Peyer's patch (tissue), 4 donors: ENCODE data around the gene C10orf53. TPM values are rescaled to one million over a fixed set of nuclear protein-coding genes. Genes with fewer than 3 reads are reported as not detected.

Source experiments
- DNase-seq, 3 donors: peaks; one replicate each; pipeline ENCODE4 v3.0.0-alpha.2; 2017 to 2019
- H3K27ac ChIP-seq, 4 donors: fragments of 200-600 bp; sonication (generic); one replicate each; pipeline ENCODE4 v1.5.1; 2016 to 2019
- H3K27me3 ChIP-seq, 2 donors: fragments of 200-600 bp; sonication (generic); one replicate each; pipeline ENCODE4 v1.5.1; 2019
- H3K36me3 ChIP-seq, 3 donors: fragments of 200-600 bp; sonication (generic); one replicate each; pipeline ENCODE4 v1.5.1; 2016 to 2019
- H3K4me1 ChIP-seq, 4 donors: fragments of 200-600 bp; sonication (generic); one replicate each; pipeline ENCODE4 v1.5.1; 2016 to 2019
- H3K4me3 ChIP-seq, 4 donors: fragments of 200-600 bp; sonication (generic); 1 replicate in 3 of 4; 2 replicates in 1 of 4; pipeline ENCODE4 v1.5.1; 2016 to 2019; ENCODE audit warnings: mild to moderate bottlenecking in 1 of 4
- H3K9me3 ChIP-seq, 4 donors: fragments of 200-600 bp; sonication (generic); one replicate each; pipeline ENCODE4 v1.5.1; 2016 to 2019; ENCODE audit warnings: mild to moderate bottlenecking in 1 of 4
- CTCF ChIP-seq, 6 experiments: fragments of 450-650 bp in 4 of 6; fragments of 200-600 bp in 2 of 6; sonication (generic) in 1 of 6; IDR thresholded peaks; one replicate each; pipeline ENCODE4 v1.5.1; 2017 to 2019; ENCODE audit warnings: antibody characterized with exemption in 6 of 6, mild to moderate bottlenecking in 3 of 6, moderate library complexity in 1 of 6
- POLR2A ChIP-seq, 2 donors: fragments of 450-650 bp; IDR thresholded peaks; one replicate each; pipeline ENCODE4 v1.5.1; 2017; ENCODE audit warnings: antibody characterized with exemption in 2 of 2, mild to moderate bottlenecking in 2 of 2, moderate library complexity in 2 of 2
- total RNA-seq, 4 donors: library from RNA; depleted of rRNA; stranded (reverse); fragments of >200 nt; gene quantifications; one replicate each; pipeline ENCODE4 v1.1.0, GENCODE V29; 2016

Gene C10orf53
- total RNA-seq, 4 donors from 2014 or later: not detected

GRCh38 chr10:49739426-49739825 is 60.0 kb downstream of the C10orf53 start:
- H3K36me3 ChIP-seq: no peaks in the 10 kb centered on the region
- TF ChIP-seq CTCF (IDR thresholded peaks at IDR 0.05) (no peak), POLR2A (IDR thresholded peaks at IDR 0.05) (no peak)
- no peak overlapping the region for H3K27ac ChIP-seq
- no peaks in the 10 kb centered on the region for H3K9me3 ChIP-seq
- H3K4me1 ChIP-seq: no peaks in the 10 kb centered on the region
- no peaks in the 10 kb centered on the region for H3K27me3 ChIP-seq
- DNase-seq: no peak
- no peak overlapping the region for H3K4me3 ChIP-seq

- Histone ChIP-seq H3K4me3 (no peak overlapping the region), H3K9me3 (no peaks in the 10 kb centered on the region), H3K27ac (no peak overlapping the region), H3K36me3 (no peaks in the 10 kb centered on the region), H3K4me1 (no peaks in the 10 kb centered on the region), H3K27me3 (no peaks in the 10 kb centered on the region)
- TF ChIP-seq POLR2A (IDR thresholded peaks at IDR 0.05): no peak
- DNase-seq: no peak
Observed at GRCh38 chr10:49740346-49741107, 61.1 kb downstream of the C10orf53 start.

GRCh38 chr10:49741108-49741995 is 61.9 kb downstream of the C10orf53 start:
- H3K27me3 ChIP-seq: no peaks in the 10 kb centered on the region
- no peak for TF ChIP-seq CTCF (IDR thresholded peaks at IDR 0.05)
- TF ChIP-seq POLR2A (IDR thresholded peaks at IDR 0.05): no peak
- no peak for DNase-seq
- no peaks in the 10 kb centered on the region for H3K4me1 ChIP-seq
- no peaks in the 10 kb centered on the region for H3K9me3 ChIP-seq
- no peak overlapping the region for H3K4me3 ChIP-seq
- H3K27ac ChIP-seq: no peak overlapping the region
- no peaks in the 10 kb centered on the region for H3K36me3 ChIP-seq

- no peaks in the 10 kb centered on the region for H3K27me3 ChIP-seq
- DNase-seq: peak in 1 of 3 donors; percentile 43
- H3K4me3 ChIP-seq: no peak overlapping the region
- no peaks in the 10 kb centered on the region for H3K9me3 ChIP-seq
- TF ChIP-seq POLR2A (IDR thresholded peaks at IDR 0.05) (no peak), CTCF (IDR thresholded peaks at IDR 0.05) (no peak)
- no peaks in the 10 kb centered on the region for H3K36me3 ChIP-seq
- no peaks in the 10 kb centered on the region for H3K4me1 ChIP-seq
- H3K27ac ChIP-seq: no peak overlapping the region
Observed at GRCh38 chr10:49742683-49743463, 63.4 kb downstream of the C10orf53 start.

- H3K36me3 ChIP-seq: no peaks in the 10 kb centered on the region
- no peak for TF ChIP-seq POLR2A (IDR thresholded peaks at IDR 0.05)
- TF ChIP-seq CTCF (IDR thresholded peaks at IDR 0.05): no peak
- no peaks in the 10 kb centered on the region for H3K27me3 ChIP-seq
- no peaks in the 10 kb centered on the region for H3K4me1 ChIP-seq
- H3K27ac ChIP-seq: no peak overlapping the region
- no peak for DNase-seq
- no peaks in the 10 kb centered on the region for H3K9me3 ChIP-seq
- H3K4me3 ChIP-seq: no peak overlapping the region
Observed at GRCh38 chr10:49743464-49744075, 64.1 kb downstream of the C10orf53 start.
